ENCODE data around the gene CDKN2C.
"Not testable (repeated sequence)": the region's sequence is repeated elsewhere in the genome, so short reads cannot be mapped to it uniquely, and the experiment has no call there.

CDKN2C gene

GRCh38 chr1:50969611-50970508 is at the start of gene CDKN2C:
Gene CDKN2C (plus strand): TSS chr1:50970245. CDS start chr1:50970369, 124 bp downstream.
- DNase-seq (ENCODE audit: low read depth in 2 of 2), result peak in 1 of 2 experiments; percentile 8

- DNase-seq (ENCODE audit: low read depth in 2 of 2), result no peak
These were observed 49.6 kb upstream of the CDKN2C start for GRCh38 chr1:50920409-50920808.

GRCh38 chr1:50921029-50921428 is 49.0 kb upstream of the CDKN2C start:
- DNase-seq (ENCODE audit: low read depth in 2 of 2), result no peak

- DNase-seq (ENCODE audit: low read depth in 2 of 2), result no peak
These were observed 46.5 kb upstream of the CDKN2C start for GRCh38 chr1:50923564-50923963.

GRCh38 chr1:50929376-50929958 is 40.6 kb upstream of the CDKN2C start:
- no peak for DNase-seq (ENCODE audit: low read depth in 2 of 2)

- DNase-seq (ENCODE audit: low read depth in 2 of 2), result no peak
These were observed 39.9 kb upstream of the CDKN2C start for GRCh38 chr1:50930193-50930592.

GRCh38 chr1:50930965-50931737 is 38.9 kb upstream of the CDKN2C start:
- peak in 1 of 2 experiments; percentile 6 for DNase-seq (ENCODE audit: low read depth in 2 of 2)

- not testable (repeated sequence) for DNase-seq (ENCODE audit: low read depth in 2 of 2)
These were observed 38.0 kb upstream of the CDKN2C start for GRCh38 chr1:50932043-50932442.

GRCh38 chr1:50933770-50934169 is 36.3 kb upstream of the CDKN2C start:
- DNase-seq (ENCODE audit: low read depth in 2 of 2), result not testable (repeated sequence)

GRCh38 chr1:50934838-50935237 is 35.2 kb upstream of the CDKN2C start:
- no peak for DNase-seq (ENCODE audit: low read depth in 2 of 2)

GRCh38 chr1:50935276-50935675 is 34.8 kb upstream of the CDKN2C start:
- not testable (repeated sequence) for DNase-seq (ENCODE audit: low read depth in 2 of 2)

GRCh38 chr1:50936321-50936720 is 33.7 kb upstream of the CDKN2C start:
- no peak for DNase-seq (ENCODE audit: low read depth in 2 of 2)

GRCh38 chr1:50940291-50940690 is 29.8 kb upstream of the CDKN2C start:
- DNase-seq (ENCODE audit: low read depth in 2 of 2), result no peak

- DNase-seq (ENCODE audit: low read depth in 2 of 2), result no peak
These were observed 27.7 kb upstream of the CDKN2C start for GRCh38 chr1:50942334-50942733.

GRCh38 chr1:50949286-50949982 is 20.6 kb upstream of the CDKN2C start:
- DNase-seq (ENCODE audit: low read depth in 2 of 2), result no peak

GRCh38 chr1:50950396-50950795 is 19.6 kb upstream of the CDKN2C start:
- no peak for DNase-seq (ENCODE audit: low read depth in 2 of 2)

- not testable (repeated sequence) for DNase-seq (ENCODE audit: low read depth in 2 of 2)
These were observed 17.5 kb upstream of the CDKN2C start for GRCh38 chr1:50952566-50952965.

- no peak for DNase-seq (ENCODE audit: low read depth in 2 of 2)
These were observed 14.9 kb upstream of the CDKN2C start for GRCh38 chr1:50955116-50955515.

- DNase-seq (ENCODE audit: low read depth in 2 of 2), result peak; percentile 16 to 22
These were observed 10.6 kb upstream of the CDKN2C start for GRCh38 chr1:50959303-50959912.

GRCh38 chr1:50959913-50960844 is 9.9 kb upstream of the CDKN2C start, which contains the start of gene FAF1:
Gene FAF1 (minus strand): TSS chr1:50960267. CDS start chr1:50959811, 456 bp downstream.
- peak; percentile 94 to 95 for DNase-seq (ENCODE audit: low read depth in 2 of 2)
